HEK293 (cell line): ENCODE measurements around the gene ACSBG1.

Experiments
- CTCF ChIA-PET: fragments of 350-600 bp; formaldehyde crosslinking; extraction: SDS; loops from one replicate; lab custom pipeline; 2021; ENCODE audit warnings: antibody characterized with exemption; lab: Yijun Ruan, JAX
- POLR2A ChIA-PET: fragments of 300-600 bp; formaldehyde crosslinking; extraction: SDS; loops from one replicate; lab custom pipeline; 2020; ENCODE audit warnings: antibody characterized with exemption, inconsistent platforms; lab: Yijun Ruan, JAX
- H3K27ac ChIP-seq: fragments of 200-500 bp; sonication (Bioruptor generic); 2 replicates; pipeline ENCODE4 v1.5.1; 2014; ENCODE audit warnings: low read depth, low read length, control low read depth, inconsistent platforms; ENCODE audit errors: extremely low read depth
- H3K36me3 ChIP-seq, 2 experiments: fragments of 200-500 bp in 1 of 2; sonication (Bioruptor generic) in 1 of 2; 1 replicate in 1 of 2; 2 replicates in 1 of 2; pipeline ENCODE4 v1.5.1; 2014 to 2017; ENCODE audit warnings: inconsistent platforms in 2 of 2, low read length in 2 of 2; ENCODE audit not compliant: control insufficient read depth in 2 of 2, insufficient read depth in 1 of 2
- H3K4me1 ChIP-seq: fragments of 200-500 bp; sonication (Bioruptor generic); 2 replicates; pipeline ENCODE4 v1.5.1; 2014; ENCODE audit warnings: mild to moderate bottlenecking, low read length, inconsistent platforms; ENCODE audit not compliant: control insufficient read depth, insufficient read depth
- H3K4me3 ChIP-seq: 2 replicates; pipeline ENCODE4 v1.5.1; 2011; ENCODE audit warnings: low read depth, mild to moderate bottlenecking, control low read depth, low read length, moderate library complexity
- H3K9me3 ChIP-seq: fragments of 200-500 bp; sonication (Bioruptor generic); 2 replicates; pipeline ENCODE4 v1.5.1; 2014; ENCODE audit warnings: low read depth, low read length, inconsistent platforms; ENCODE audit not compliant: control insufficient read depth, insufficient read depth
- EGR2 ChIP-seq: fragments of 450-650 bp; formaldehyde crosslinking; IDR thresholded peaks from 2 replicates; pipeline ENCODE4 v1.5.1; 2016; ENCODE audit warnings: low read depth, missing biosample characterization, missing genetic modification characterization
- REPIN1 ChIP-seq: fragments of 450-650 bp; formaldehyde crosslinking; IDR thresholded peaks from 2 replicates; pipeline ENCODE4 v1.5.1; 2017; ENCODE audit warnings: missing biosample characterization, missing genetic modification characterization, low read depth
- ZBTB8A ChIP-seq: fragments of 450-650 bp; formaldehyde crosslinking; IDR thresholded peaks from 2 replicates; pipeline ENCODE4 v1.5.1; 2016; ENCODE audit warnings: missing biosample characterization, missing genetic modification characterization
- ZNF132 ChIP-seq: fragments of 450-650 bp; formaldehyde crosslinking; IDR thresholded peaks from 2 replicates; pipeline ENCODE4 v1.5.1; 2017; ENCODE audit warnings: missing biosample characterization, missing genetic modification characterization, borderline replicate concordance
- ZNF157 ChIP-seq: fragments of 450-650 bp; formaldehyde crosslinking; IDR thresholded peaks from 2 replicates; pipeline ENCODE4 v1.5.1; 2016; ENCODE audit warnings: missing biosample characterization, missing genetic modification characterization
- ZNF274 ChIP-seq, 2 experiments: fragments of 200-500 bp in 1 of 2; fragments of 450-650 bp in 1 of 2; sonication (Bioruptor generic) in 1 of 2; formaldehyde crosslinking in 1 of 2; IDR thresholded peaks; 2 replicates each; pipeline versions ENCODE4 v1.5.1 to v1.6.1; 2014 to 2016; ENCODE audit warnings: borderline replicate concordance in 1 of 2, inconsistent platforms in 1 of 2, low read length in 1 of 2, missing biosample characterization in 1 of 2, missing genetic modification characterization in 1 of 2
- ZNF391 ChIP-seq: fragments of 450-650 bp; formaldehyde crosslinking; IDR thresholded peaks from 2 replicates; pipeline ENCODE4 v1.5.1; 2016; ENCODE audit warnings: low read depth, missing biosample characterization, missing genetic modification characterization, borderline replicate concordance
- ZNF530 ChIP-seq: fragments of 450-650 bp; formaldehyde crosslinking; IDR thresholded peaks from 2 replicates; pipeline ENCODE4 v1.5.1; 2016; ENCODE audit warnings: low read depth, missing biosample characterization, missing genetic modification characterization
- ZNF549 ChIP-seq: fragments of 450-650 bp; IDR thresholded peaks from 2 replicates; pipeline ENCODE4 v1.5.1; 2018; ENCODE audit warnings: missing biosample characterization, missing genetic modification characterization, mild to moderate bottlenecking, inconsistent platforms, moderate library complexity
- ZNF555 ChIP-seq: fragments of 450-650 bp; formaldehyde crosslinking; conservative IDR thresholded peaks from 2 replicates; pipeline ENCODE4 v1.5.1; 2017; ENCODE audit warnings: missing biosample characterization, mild to moderate bottlenecking, missing genetic modification characterization, inconsistent platforms
- ZNF561 ChIP-seq: fragments of 450-650 bp; IDR thresholded peaks from 2 replicates; pipeline ENCODE4 v1.5.1; 2018; ENCODE audit warnings: missing biosample characterization, missing genetic modification characterization, borderline replicate concordance
- ZNF624 ChIP-seq: fragments of 450-650 bp; formaldehyde crosslinking; IDR thresholded peaks from 2 replicates; pipeline ENCODE4 v1.5.1; 2017; ENCODE audit warnings: missing biosample characterization, missing genetic modification characterization
- ZNF629 ChIP-seq: fragments of 450-650 bp; formaldehyde crosslinking; IDR thresholded peaks from 2 replicates; pipeline ENCODE4 v1.5.1; 2017; ENCODE audit warnings: missing biosample characterization, missing genetic modification characterization
- ZNF664 ChIP-seq: fragments of 450-650 bp; formaldehyde crosslinking; IDR thresholded peaks from 2 replicates; pipeline ENCODE4 v1.5.1; 2016; ENCODE audit warnings: missing biosample characterization, missing genetic modification characterization
- ZNF677 ChIP-seq: fragments of 450-650 bp; IDR thresholded peaks from 2 replicates; pipeline ENCODE4 v1.5.0; 2018; ENCODE audit warnings: missing biosample characterization, mild to moderate bottlenecking, missing genetic modification characterization, moderate library complexity
- TF ChIP-seq, protein P1 (sequence below): fragments of 450-650 bp; formaldehyde crosslinking; IDR thresholded peaks from 2 replicates; pipeline ENCODE4 v1.5.1; 2016; ENCODE audit warnings: missing biosample characterization, missing genetic modification characterization
- TF ChIP-seq, protein P2 (sequence below): fragments of 450-650 bp; formaldehyde crosslinking; IDR thresholded peaks from 2 replicates; pipeline ENCODE4 v1.5.1; 2016; ENCODE audit warnings: missing biosample characterization, missing genetic modification characterization
- TF ChIP-seq, protein P3 (sequence below): fragments of 450-650 bp; formaldehyde crosslinking; IDR thresholded peaks from 2 replicates; pipeline ENCODE4 v1.5.0; 2017; ENCODE audit warnings: missing biosample characterization, missing genetic modification characterization, borderline replicate concordance
- TF ChIP-seq, protein P4 (sequence below): fragments of 450-650 bp; formaldehyde crosslinking; IDR thresholded peaks from 2 replicates; pipeline ENCODE4 v1.5.1; 2016; ENCODE audit warnings: missing biosample characterization, missing genetic modification characterization
- TF ChIP-seq, protein P5 (sequence below): fragments of 450-650 bp; IDR thresholded peaks from 2 replicates; pipeline ENCODE4 v1.5.1; 2018; ENCODE audit warnings: missing biosample characterization, missing genetic modification characterization

The ACSBG1 gene

DNA sequence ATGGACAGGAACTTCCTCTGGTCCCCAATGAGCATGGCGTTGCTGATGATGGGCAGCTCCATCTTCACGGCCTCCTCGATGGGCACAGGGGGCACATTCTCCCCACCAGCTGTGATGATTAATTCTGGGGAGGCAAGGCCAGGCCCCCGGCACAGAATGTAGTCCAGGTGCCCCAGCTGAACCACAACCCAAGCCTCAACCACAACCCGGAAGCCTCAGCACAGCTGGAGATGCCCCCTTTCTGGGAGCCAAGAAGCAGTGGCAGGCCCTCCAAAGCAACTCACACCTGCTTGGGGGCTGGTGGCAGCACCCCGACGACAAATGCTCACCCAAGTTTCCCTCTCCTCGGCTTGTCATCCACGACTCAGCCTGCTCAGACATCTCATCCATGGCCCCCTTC is 60.0 kb downstream of the ACSBG1 start:
- Histone ChIP-seq H3K4me1 (no peaks in the 10 kb centered on the region), H3K36me3 (peaks cover 5 to 34% of the 10 kb centered on the region in 2 experiments; a peak in 2 of 3 replicates), H3K27ac (no peak overlapping the region), H3K9me3 (no peaks in the 10 kb centered on the region), H3K4me3 (no peak overlapping the region)
- POLR2A ChIA-PET, result no interaction called here
- CTCF ChIA-PET, result interaction anchor here (0.6 to 10.0 kb wide), 3 partner anchors 22 to 264 kb away, joined by 3 to 234 read pairs (median 83); no protein-coding TSS in a partner anchor
- TF ChIP-seq, protein P1, sequence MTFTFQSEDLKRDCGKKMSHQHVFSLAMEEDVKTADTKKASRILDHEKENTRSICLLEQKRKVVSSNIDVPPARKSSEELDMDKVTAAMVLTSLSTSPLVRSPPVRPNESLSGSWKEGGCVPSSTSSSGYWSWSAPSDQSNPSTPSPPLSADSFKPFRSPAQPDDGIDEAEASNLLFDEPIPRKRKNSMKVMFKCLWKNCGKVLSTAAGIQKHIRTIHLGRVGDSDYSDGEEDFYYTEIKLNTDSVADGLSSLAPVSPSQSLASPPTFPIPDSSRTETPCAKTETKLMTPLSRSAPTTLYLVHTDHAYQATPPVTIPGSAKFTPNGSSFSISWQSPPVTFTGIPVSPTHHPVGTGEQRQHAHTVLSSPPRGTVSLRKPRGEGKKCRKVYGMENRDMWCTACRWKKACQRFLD, result no peak
- no peak for TF ChIP-seq ZNF530 (tag by site-specific recombination)
- no peak for TF ChIP-seq ZNF549 (tag by site-specific recombination)
- TF ChIP-seq ZNF629 (tag by site-specific recombination), result no peak
- TF ChIP-seq EGR2 (tag by site-specific recombination), result no peak
- TF ChIP-seq, protein P2, sequence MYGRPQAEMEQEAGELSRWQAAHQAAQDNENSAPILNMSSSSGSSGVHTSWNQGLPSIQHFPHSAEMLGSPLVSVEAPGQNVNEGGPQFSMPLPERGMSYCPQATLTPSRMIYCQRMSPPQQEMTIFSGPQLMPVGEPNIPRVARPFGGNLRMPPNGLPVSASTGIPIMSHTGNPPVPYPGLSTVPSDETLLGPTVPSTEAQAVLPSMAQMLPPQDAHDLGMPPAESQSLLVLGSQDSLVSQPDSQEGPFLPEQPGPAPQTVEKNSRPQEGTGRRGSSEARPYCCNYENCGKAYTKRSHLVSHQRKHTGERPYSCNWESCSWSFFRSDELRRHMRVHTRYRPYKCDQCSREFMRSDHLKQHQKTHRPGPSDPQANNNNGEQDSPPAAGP (tag by site-specific recombination), result no peak
- TF ChIP-seq, protein P3, sequence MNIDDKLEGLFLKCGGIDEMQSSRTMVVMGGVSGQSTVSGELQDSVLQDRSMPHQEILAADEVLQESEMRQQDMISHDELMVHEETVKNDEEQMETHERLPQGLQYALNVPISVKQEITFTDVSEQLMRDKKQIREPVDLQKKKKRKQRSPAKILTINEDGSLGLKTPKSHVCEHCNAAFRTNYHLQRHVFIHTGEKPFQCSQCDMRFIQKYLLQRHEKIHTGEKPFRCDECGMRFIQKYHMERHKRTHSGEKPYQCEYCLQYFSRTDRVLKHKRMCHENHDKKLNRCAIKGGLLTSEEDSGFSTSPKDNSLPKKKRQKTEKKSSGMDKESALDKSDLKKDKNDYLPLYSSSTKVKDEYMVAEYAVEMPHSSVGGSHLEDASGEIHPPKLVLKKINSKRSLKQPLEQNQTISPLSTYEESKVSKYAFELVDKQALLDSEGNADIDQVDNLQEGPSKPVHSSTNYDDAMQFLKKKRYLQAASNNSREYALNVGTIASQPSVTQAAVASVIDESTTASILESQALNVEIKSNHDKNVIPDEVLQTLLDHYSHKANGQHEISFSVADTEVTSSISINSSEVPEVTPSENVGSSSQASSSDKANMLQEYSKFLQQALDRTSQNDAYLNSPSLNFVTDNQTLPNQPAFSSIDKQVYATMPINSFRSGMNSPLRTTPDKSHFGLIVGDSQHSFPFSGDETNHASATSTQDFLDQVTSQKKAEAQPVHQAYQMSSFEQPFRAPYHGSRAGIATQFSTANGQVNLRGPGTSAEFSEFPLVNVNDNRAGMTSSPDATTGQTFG (tag by site-specific recombination), result no peak
- TF ChIP-seq ZNF677 (tag by site-specific recombination), result no peak
- TF ChIP-seq ZNF274 (IDR thresholded peaks at IDR 0.05; ENCODE audit: low read length), result no peak
- TF ChIP-seq ZNF274 (tag by site-specific recombination; IDR thresholded peaks at IDR 0.05; ENCODE audit: borderline replicate concordance), result no peak
- TF ChIP-seq, protein P4, sequence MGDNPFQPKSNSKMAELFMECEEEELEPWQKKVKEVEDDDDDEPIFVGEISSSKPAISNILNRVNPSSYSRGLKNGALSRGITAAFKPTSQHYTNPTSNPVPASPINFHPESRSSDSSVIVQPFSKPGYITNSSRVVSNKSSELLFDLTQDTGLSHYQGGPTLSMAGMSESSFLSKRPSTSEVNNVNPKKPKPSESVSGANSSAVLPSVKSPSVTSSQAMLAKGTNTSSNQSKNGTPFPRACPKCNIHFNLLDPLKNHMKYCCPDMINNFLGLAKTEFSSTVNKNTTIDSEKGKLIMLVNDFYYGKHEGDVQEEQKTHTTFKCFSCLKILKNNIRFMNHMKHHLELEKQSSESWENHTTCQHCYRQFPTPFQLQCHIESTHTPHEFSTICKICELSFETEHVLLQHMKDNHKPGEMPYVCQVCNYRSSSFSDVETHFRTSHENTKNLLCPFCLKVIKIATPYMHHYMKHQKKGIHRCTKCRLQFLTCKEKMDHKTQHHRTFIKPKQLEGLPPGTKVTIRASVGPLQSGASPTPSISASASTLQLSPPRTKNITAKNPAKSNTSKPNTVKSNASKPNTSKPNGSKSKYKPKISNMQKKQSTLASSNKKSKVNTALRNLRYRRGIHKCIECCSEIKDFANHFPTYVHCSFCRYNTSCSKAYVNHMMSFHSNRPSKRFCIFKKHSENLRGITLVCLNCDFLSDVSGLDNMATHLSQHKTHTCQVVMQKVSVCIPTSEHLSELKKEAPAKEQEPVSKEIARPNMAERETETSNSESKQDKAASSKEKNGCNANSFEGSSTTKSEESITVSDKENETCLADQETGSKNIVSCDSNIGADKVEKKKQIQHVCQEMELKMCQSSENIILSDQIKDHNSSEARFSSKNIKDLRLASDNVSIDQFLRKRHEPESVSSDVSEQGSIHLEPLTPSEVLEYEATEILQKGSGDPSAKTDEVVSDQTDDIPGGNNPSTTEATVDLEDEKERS, result no peak
- TF ChIP-seq ZNF664 (tag by site-specific recombination), result no peak
- TF ChIP-seq ZNF391 (tag by site-specific recombination), result no peak
- TF ChIP-seq ZNF555 (tag by site-specific recombination), result no peak
- TF ChIP-seq, protein P5, sequence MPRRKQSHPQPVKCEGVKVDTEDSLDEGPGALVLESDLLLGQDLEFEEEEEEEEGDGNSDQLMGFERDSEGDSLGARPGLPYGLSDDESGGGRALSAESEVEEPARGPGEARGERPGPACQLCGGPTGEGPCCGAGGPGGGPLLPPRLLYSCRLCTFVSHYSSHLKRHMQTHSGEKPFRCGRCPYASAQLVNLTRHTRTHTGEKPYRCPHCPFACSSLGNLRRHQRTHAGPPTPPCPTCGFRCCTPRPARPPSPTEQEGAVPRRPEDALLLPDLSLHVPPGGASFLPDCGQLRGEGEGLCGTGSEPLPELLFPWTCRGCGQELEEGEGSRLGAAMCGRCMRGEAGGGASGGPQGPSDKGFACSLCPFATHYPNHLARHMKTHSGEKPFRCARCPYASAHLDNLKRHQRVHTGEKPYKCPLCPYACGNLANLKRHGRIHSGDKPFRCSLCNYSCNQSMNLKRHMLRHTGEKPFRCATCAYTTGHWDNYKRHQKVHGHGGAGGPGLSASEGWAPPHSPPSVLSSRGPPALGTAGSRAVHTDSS (tag by site-specific recombination), result no peak
- TF ChIP-seq ZNF157 (tag by site-specific recombination), result no peak
- TF ChIP-seq ZNF561, result no peak
- no peak for TF ChIP-seq REPIN1 (tag by site-specific recombination)
- no peak for TF ChIP-seq ZNF624 (tag by site-specific recombination)
- no peak for TF ChIP-seq ZBTB8A (tag by site-specific recombination)
- no peak for TF ChIP-seq ZNF132 (tag by site-specific recombination)
